SJCRH30 (cell line): Measurements from ENCODE around the gene MATN1. TPM values are rescaled to one million over a fixed set of nuclear protein-coding genes. Genes with fewer than 3 reads are reported as not detected.

Source experiments
- DNase-seq, 2 experiments: peaks; one replicate each; pipeline ENCODE4 v3.0.0-alpha.2; 2015 to 2020
- H3K27ac ChIP-seq: fragments of 250-450 bp; sonication (Bioruptor Pico); 2 replicates; pipeline ENCODE4 v1.5.1; 2020; ENCODE audit warnings: mild to moderate bottlenecking, moderate library complexity
- H3K27me3 ChIP-seq: fragments of 250-450 bp; sonication (Bioruptor Pico); 2 replicates; pipeline ENCODE4 v1.5.1; 2020; ENCODE audit warnings: mild to moderate bottlenecking, moderate library complexity
- H3K36me3 ChIP-seq: fragments of 250-450 bp; sonication (Bioruptor Pico); 2 replicates; pipeline ENCODE4 v1.5.1; 2020; ENCODE audit warnings: mild to moderate bottlenecking, moderate library complexity
- H3K4me1 ChIP-seq: fragments of 250-450 bp; sonication (Bioruptor Pico); 2 replicates; pipeline ENCODE4 v1.5.1; 2020; ENCODE audit warnings: mild to moderate bottlenecking, moderate library complexity
- H3K4me3 ChIP-seq: fragments of 250-450 bp; sonication (Bioruptor Pico); 2 replicates; pipeline ENCODE4 v1.5.1; 2020; ENCODE audit warnings: mild to moderate bottlenecking, moderate library complexity
- H3K9me3 ChIP-seq: fragments of 250-450 bp; sonication (Bioruptor Pico); replicated peaks from 2 replicates; pipeline ENCODE4 v1.5.1; 2020; ENCODE audit warnings: mild to moderate bottlenecking, moderate library complexity
- total RNA-seq: library from RNA; depleted of rRNA; stranded (reverse); fragments of >200 nt; shearing (Covaris generic); gene quantifications from 2 replicates; pipeline ENCODE4 v1.2.3, GENCODE V29; 2014

MATN1 gene
- total RNA-seq, 1 experiment from 2014 or later: 0.47 TPM

- no peak overlapping the region for H3K27ac ChIP-seq
- H3K4me3 ChIP-seq: no peak overlapping the region
- H3K9me3 ChIP-seq: peaks cover 3% of the 10 kb centered on the region; the same call in 1 of the 2 replicates
- H3K4me1 ChIP-seq: peaks cover 10% of the 10 kb centered on the region; the same call in 1 of the 2 replicates
- no peaks in the 10 kb centered on the region for H3K27me3 ChIP-seq
- no peaks in the 10 kb centered on the region for H3K36me3 ChIP-seq
- DNase-seq: no peak
Observed at GRCh38 chr1:30714025-30714424, 9.4 kb downstream of the MATN1 start.

- no peak overlapping the region for H3K27ac ChIP-seq
- H3K4me3 ChIP-seq: no peak overlapping the region
- H3K4me1 ChIP-seq: peaks cover 10% of the 10 kb centered on the region; the same call in 1 of the 2 replicates
- no peaks in the 10 kb centered on the region for H3K36me3 ChIP-seq
- H3K27me3 ChIP-seq: no peaks in the 10 kb centered on the region
- H3K9me3 ChIP-seq: peaks cover 3% of the 10 kb centered on the region; the same call in 1 of the 2 replicates
- peak; percentile 57 to 58 for DNase-seq
Observed at GRCh38 chr1:30713311-30713710, 10.1 kb downstream of the MATN1 start.

- Histone ChIP-seq H3K9me3 (peaks cover 3% of the 10 kb centered on the region; the same call in 1 of the 2 replicates), H3K27ac (no peak overlapping the region), H3K4me1 (peaks cover 14% of the 10 kb centered on the region), H3K36me3 (no peaks in the 10 kb centered on the region), H3K4me3 (no peak overlapping the region), H3K27me3 (no peaks in the 10 kb centered on the region)
- DNase-seq: no peak
Observed at GRCh38 chr1:30712583-30712982, 10.8 kb downstream of the MATN1 start.

GRCh38 chr1:30710407-30710806, 13.0 kb downstream of the MATN1 start:
- Histone ChIP-seq H3K9me3 (peaks cover under 1% of the 10 kb centered on the region; the same call in 1 of the 2 replicates), H3K4me1 (peaks cover 23% of the 10 kb centered on the region), H3K27me3 (0 out of 2 replicates have a peak, but pooled peaks cover 6% of the 10 kb centered on the region), H3K36me3 (no peaks in the 10 kb centered on the region), H3K4me3 (no peak overlapping the region), H3K27ac (no peak overlapping the region)
- no peak for DNase-seq

- H3K9me3 ChIP-seq: no peaks in the 10 kb centered on the region
- H3K36me3 ChIP-seq: no peaks in the 10 kb centered on the region
- no peak overlapping the region for H3K4me3 ChIP-seq
- H3K4me1 ChIP-seq: peaks cover 20% of the 10 kb centered on the region
- DNase-seq: no peak
- H3K27me3 ChIP-seq: 0 out of 2 replicates have a peak, but pooled peaks cover 6% of the 10 kb centered on the region
- H3K27ac ChIP-seq: no peak overlapping the region
Observed at GRCh38 chr1:30708361-30708728, 15.0 kb downstream of the MATN1 start.

- peak; percentile 97 to 100 for DNase-seq
- Histone ChIP-seq H3K27ac (peak overlapping the region; percentile 31), H3K27me3 (0 out of 2 replicates have a peak, but pooled peaks cover 6% of the 10 kb centered on the region), H3K9me3 (no peaks in the 10 kb centered on the region), H3K4me3 (no peak overlapping the region), H3K36me3 (no peaks in the 10 kb centered on the region), H3K4me1 (peaks cover 13% of the 10 kb centered on the region)
Observed at GRCh38 chr1:30707412-30708360, 15.7 kb downstream of the MATN1 start.

GRCh38 chr1:30706528-30706927, 16.9 kb downstream of the MATN1 start:
- H3K36me3 ChIP-seq: no peaks in the 10 kb centered on the region
- H3K27me3 ChIP-seq: 0 out of 2 replicates have a peak, but pooled peaks cover 6% of the 10 kb centered on the region
- DNase-seq: peak; percentile 50 to 68
- no peak overlapping the region for H3K27ac ChIP-seq
- no peaks in the 10 kb centered on the region for H3K9me3 ChIP-seq
- H3K4me1 ChIP-seq: peaks cover 13% of the 10 kb centered on the region
- no peak overlapping the region for H3K4me3 ChIP-seq

- Histone ChIP-seq H3K27ac (no peak overlapping the region), H3K27me3 (0 out of 2 replicates have a peak, but pooled peaks cover 6% of the 10 kb centered on the region), H3K9me3 (no peaks in the 10 kb centered on the region), H3K4me1 (peaks cover 13% of the 10 kb centered on the region), H3K36me3 (no peaks in the 10 kb centered on the region), H3K4me3 (no peak overlapping the region)
- no peak for DNase-seq
Observed at GRCh38 chr1:30705698-30706097, 17.7 kb downstream of the MATN1 start.

- Histone ChIP-seq H3K36me3 (no peaks in the 10 kb centered on the region), H3K27me3 (0 out of 2 replicates have a peak, but pooled peaks cover 6% of the 10 kb centered on the region), H3K4me3 (no peak overlapping the region), H3K9me3 (no peaks in the 10 kb centered on the region), H3K27ac (no peak overlapping the region), H3K4me1 (peaks cover 13% of the 10 kb centered on the region)
- DNase-seq: no peak
Observed at GRCh38 chr1:30704765-30705509, 18.4 kb downstream of the MATN1 start.

GRCh38 chr1:30704271-30704670, 19.1 kb downstream of the MATN1 start:
- Histone ChIP-seq H3K27ac (no peak overlapping the region), H3K4me3 (no peak overlapping the region), H3K27me3 (0 out of 2 replicates have a peak, but pooled peaks cover 6% of the 10 kb centered on the region), H3K36me3 (no peaks in the 10 kb centered on the region), H3K9me3 (no peaks in the 10 kb centered on the region), H3K4me1 (peaks cover 13% of the 10 kb centered on the region)
- no peak for DNase-seq

GRCh38 chr1:30702823-30703222, 20.6 kb downstream of the MATN1 start:
- Histone ChIP-seq H3K27ac (no peak overlapping the region), H3K36me3 (no peaks in the 10 kb centered on the region), H3K4me3 (no peak overlapping the region), H3K4me1 (peaks cover 23% of the 10 kb centered on the region), H3K27me3 (0 out of 2 replicates have a peak, but pooled peaks cover 6% of the 10 kb centered on the region), H3K9me3 (no peaks in the 10 kb centered on the region)
- no peak for DNase-seq

- 0 out of 2 replicates have a peak, but pooled peaks cover 2% of the 10 kb centered on the region for H3K27me3 ChIP-seq
- H3K4me3 ChIP-seq: no peak overlapping the region
- peaks cover 22% of the 10 kb centered on the region for H3K4me1 ChIP-seq
- H3K9me3 ChIP-seq: no peaks in the 10 kb centered on the region
- no peak overlapping the region for H3K27ac ChIP-seq
- H3K36me3 ChIP-seq: no peaks in the 10 kb centered on the region
- DNase-seq: no peak
Observed at GRCh38 chr1:30701258-30701633, 22.1 kb downstream of the MATN1 start.

GRCh38 chr1:30700528-30701257, 22.7 kb downstream of the MATN1 start:
- no peak overlapping the region for H3K4me3 ChIP-seq
- no peak for DNase-seq
- no peaks in the 10 kb centered on the region for H3K36me3 ChIP-seq
- no peak overlapping the region for H3K27ac ChIP-seq
- peaks cover 22% of the 10 kb centered on the region for H3K4me1 ChIP-seq
- no peaks in the 10 kb centered on the region for H3K27me3 ChIP-seq
- H3K9me3 ChIP-seq: no peaks in the 10 kb centered on the region

- H3K4me3 ChIP-seq: no peak overlapping the region
- H3K27ac ChIP-seq: no peak overlapping the region
- no peaks in the 10 kb centered on the region for H3K27me3 ChIP-seq
- H3K9me3 ChIP-seq: no peaks in the 10 kb centered on the region
- no peaks in the 10 kb centered on the region for H3K36me3 ChIP-seq
- DNase-seq: no peak
- H3K4me1 ChIP-seq: peaks cover 22% of the 10 kb centered on the region
Observed at GRCh38 chr1:30699762-30700161, 23.6 kb downstream of the MATN1 start.
